Activated CD8-positive, alpha-beta memory T cell treated with anti-CD3 and anti-CD28 coated beads, Interleukin-2, amount 10 ng/mL, durations not matched to agents 7 days and 5 days (primary cell): Measurements from ENCODE around the gene EPS8L3. TPM values are rescaled to one million over a fixed set of nuclear protein-coding genes. Genes with fewer than 3 reads are reported as not detected.

Experiments
- ATAC-seq: fragments of 150-1000 bp; cut with Tn5 transposase; one replicate; pipeline ENCODE4 v1.10.0; 2021; ENCODE audit warnings: moderate library complexity
- CTCF ChIA-PET: fragments of 350-600 bp; sonication (Branson Sonifier 250); formaldehyde crosslinking; loops from one replicate; lab custom pipeline; 2021; ENCODE audit warnings: antibody characterized with exemption; lab: Charles Lee
- DNase-seq: peaks from one replicate; pipeline ENCODE4 v3.0.0-alpha.2; 2020
- H3K27ac Mint-ChIP-seq: one replicate; pipeline ENCODE4 v1.8.0; 2021; ENCODE audit warnings: mild to moderate bottlenecking, mixed read lengths
- H3K27me3 Mint-ChIP-seq: one replicate; pipeline ENCODE4 v1.8.0; 2021; ENCODE audit warnings: mixed read lengths
- H3K36me3 Mint-ChIP-seq: one replicate; pipeline ENCODE4 v1.8.0; 2021; ENCODE audit warnings: mild to moderate bottlenecking, mixed read lengths
- H3K4me1 Mint-ChIP-seq: one replicate; pipeline ENCODE4 v1.8.0; 2021; ENCODE audit warnings: mixed read lengths
- H3K4me3 Mint-ChIP-seq: one replicate; pipeline ENCODE4 v1.8.0; 2021; ENCODE audit warnings: mild to moderate bottlenecking, moderate library complexity, mixed read lengths
- H3K9me3 Mint-ChIP-seq: one replicate; pipeline ENCODE4 v1.8.0; 2022; ENCODE audit warnings: low read depth, mixed read lengths
- total RNA-seq, 2 experiments: library from RNA; stranded (reverse); gene quantifications; one replicate each; pipeline ENCODE4 v1.2.3, GENCODE V29; 2021

Gene EPS8L3
- total RNA-seq, 2 experiments from 2014 or later: not detected

- ATAC-seq (no peak), DNase-seq (no peak)
- CTCF ChIA-PET: no interaction called here
- Mint-ChIP-seq H3K36me3 (no peaks in the 10 kb centered on the region), H3K4me3 (no peak overlapping the region), H3K27me3 (peaks cover 29% of the 10 kb centered on the region), H3K27ac (no peak overlapping the region), H3K4me1 (no peaks in the 10 kb centered on the region), H3K9me3 (no peaks in the 10 kb centered on the region)
Observed at GRCh38 chr1:109726728-109727373, 36.9 kb downstream of the EPS8L3 start.

DNA sequence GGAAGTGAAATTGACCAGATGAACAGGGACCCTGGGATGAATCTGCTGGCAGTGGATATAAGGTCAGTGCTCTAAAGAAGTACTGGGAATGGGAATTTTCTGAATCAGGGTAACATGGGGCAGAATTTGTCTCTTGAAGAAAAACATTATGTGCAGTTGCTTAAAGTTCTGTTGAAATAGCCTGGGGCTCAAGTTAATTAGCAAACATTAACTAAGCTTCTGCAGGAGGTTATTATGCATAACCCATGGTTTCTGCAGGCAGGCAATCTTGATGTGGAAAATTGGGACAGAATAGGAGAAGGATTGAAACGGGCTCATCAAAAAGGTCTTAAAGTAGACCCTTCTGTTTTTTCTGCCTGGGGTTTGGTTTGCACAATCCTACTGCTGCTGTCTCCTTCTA is 37.7 kb downstream of the EPS8L3 start:
- no peaks in the 10 kb centered on the region for H3K9me3 Mint-ChIP-seq
- H3K27me3 Mint-ChIP-seq: peaks cover 30% of the 10 kb centered on the region
- H3K4me3 Mint-ChIP-seq: no peak overlapping the region
- DNase-seq (no peak), ATAC-seq (no peak)
- no peaks in the 10 kb centered on the region for H3K36me3 Mint-ChIP-seq
- no peak overlapping the region for H3K27ac Mint-ChIP-seq
- CTCF ChIA-PET: no interaction called here
- H3K4me1 Mint-ChIP-seq: no peaks in the 10 kb centered on the region

DNA sequence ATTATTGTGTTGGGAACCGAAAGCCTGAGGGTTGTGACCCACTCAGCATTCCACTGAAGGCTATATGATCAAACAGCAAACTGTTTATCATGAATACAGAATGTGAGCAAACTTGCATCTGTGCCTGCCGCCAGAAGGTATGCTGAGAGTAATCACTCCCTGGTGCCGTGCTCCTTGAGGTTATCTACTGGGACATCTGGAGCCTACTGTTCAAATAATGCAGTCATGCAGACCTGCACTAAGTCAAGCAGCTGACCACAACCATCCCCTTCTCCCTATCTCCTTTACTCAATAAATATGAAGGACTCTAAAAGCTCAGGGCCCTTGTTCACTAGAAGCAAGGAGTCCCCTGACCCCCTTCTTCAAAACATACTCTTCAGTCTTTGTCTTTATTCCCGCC is 38.2 kb downstream of the EPS8L3 start:
- CTCF ChIA-PET: no interaction called here
- Mint-ChIP-seq H3K4me1 (no peaks in the 10 kb centered on the region), H3K27me3 (peaks cover 30% of the 10 kb centered on the region), H3K9me3 (no peaks in the 10 kb centered on the region), H3K27ac (no peak overlapping the region), H3K36me3 (no peaks in the 10 kb centered on the region), H3K4me3 (no peak overlapping the region)
- DNase-seq: no peak
- no peak for ATAC-seq

- no peaks in the 10 kb centered on the region for H3K4me1 Mint-ChIP-seq
- H3K4me3 Mint-ChIP-seq: no peak overlapping the region
- H3K27me3 Mint-ChIP-seq: peaks cover 28% of the 10 kb centered on the region
- H3K9me3 Mint-ChIP-seq: no peaks in the 10 kb centered on the region
- no peak overlapping the region for H3K27ac Mint-ChIP-seq
- ATAC-seq (no peak), DNase-seq (no peak)
- CTCF ChIA-PET: no interaction called here
- H3K36me3 Mint-ChIP-seq: no peaks in the 10 kb centered on the region
Observed at GRCh38 chr1:109724933-109725332, 38.8 kb downstream of the EPS8L3 start.

DNA sequence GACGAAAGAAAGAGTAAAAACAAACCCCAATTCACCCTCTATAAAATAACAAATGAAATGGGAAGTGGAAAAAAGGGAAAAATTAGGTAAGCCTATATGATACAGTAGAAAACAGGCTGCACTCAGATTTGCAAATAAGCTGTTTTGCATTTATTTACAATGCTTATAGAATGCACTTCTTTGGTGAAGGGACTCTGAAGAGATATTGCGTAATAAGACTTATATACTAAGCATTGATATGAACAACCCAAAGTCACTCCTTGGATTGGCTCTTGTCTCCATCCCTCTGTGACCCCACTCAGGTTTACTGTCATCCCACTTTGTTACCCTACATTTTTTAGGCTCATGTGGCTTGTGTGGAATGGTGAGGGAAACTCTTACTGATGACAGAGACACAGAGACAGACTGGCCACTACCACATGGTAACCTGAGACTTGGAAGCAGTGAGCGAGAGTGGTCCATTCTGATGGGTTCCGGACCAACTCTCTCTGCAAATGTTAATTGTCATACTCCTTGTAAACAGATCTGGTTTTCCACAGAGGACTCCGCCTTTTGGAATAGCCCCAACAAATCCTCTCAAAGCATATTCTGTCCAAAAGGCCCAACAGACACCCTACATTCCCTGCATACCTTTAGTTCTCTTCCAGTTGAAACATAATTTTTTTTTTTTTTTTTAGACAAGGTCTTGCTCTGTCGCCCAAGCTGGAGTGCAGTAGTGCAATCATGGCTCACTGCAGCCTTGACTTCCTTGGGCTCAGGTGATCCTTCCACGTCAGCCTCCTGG is 40.6 kb downstream of the EPS8L3 start:
- Mint-ChIP-seq H3K27ac (no peak overlapping the region), H3K9me3 (no peaks in the 10 kb centered on the region), H3K4me1 (peaks cover 4% of the 10 kb centered on the region), H3K4me3 (no peak overlapping the region), H3K36me3 (no peaks in the 10 kb centered on the region), H3K27me3 (peaks cover 20% of the 10 kb centered on the region)
- DNase-seq: no peak
- no peak for ATAC-seq
- CTCF ChIA-PET: no interaction called here

DNA sequence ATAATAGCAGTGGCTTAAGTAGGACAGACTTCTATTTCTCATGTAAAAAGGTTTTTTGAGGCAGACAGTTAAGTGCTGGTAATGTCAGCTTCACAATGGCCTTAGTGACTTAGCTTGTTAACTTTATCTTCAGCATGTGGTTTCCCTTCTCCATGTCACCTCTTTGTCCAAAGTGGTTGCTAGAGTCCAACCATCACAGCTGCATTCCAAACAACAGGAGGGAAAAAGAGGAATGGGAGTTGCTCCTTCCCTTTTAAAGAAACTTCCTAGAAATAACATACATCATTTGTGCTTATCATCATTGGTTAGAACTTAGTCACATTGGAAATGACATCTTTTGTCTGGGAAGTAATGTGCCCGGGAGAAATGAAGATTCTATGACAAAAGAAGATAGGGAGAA is 41.8 kb downstream of the EPS8L3 start:
- H3K27ac Mint-ChIP-seq: no peak overlapping the region
- no peak overlapping the region for H3K4me3 Mint-ChIP-seq
- no peaks in the 10 kb centered on the region for H3K36me3 Mint-ChIP-seq
- H3K4me1 Mint-ChIP-seq: peaks cover 4% of the 10 kb centered on the region
- H3K27me3 Mint-ChIP-seq: peaks cover 18% of the 10 kb centered on the region
- ATAC-seq (no peak), DNase-seq (no peak)
- no peaks in the 10 kb centered on the region for H3K9me3 Mint-ChIP-seq
- CTCF ChIA-PET: no interaction called here

DNA sequence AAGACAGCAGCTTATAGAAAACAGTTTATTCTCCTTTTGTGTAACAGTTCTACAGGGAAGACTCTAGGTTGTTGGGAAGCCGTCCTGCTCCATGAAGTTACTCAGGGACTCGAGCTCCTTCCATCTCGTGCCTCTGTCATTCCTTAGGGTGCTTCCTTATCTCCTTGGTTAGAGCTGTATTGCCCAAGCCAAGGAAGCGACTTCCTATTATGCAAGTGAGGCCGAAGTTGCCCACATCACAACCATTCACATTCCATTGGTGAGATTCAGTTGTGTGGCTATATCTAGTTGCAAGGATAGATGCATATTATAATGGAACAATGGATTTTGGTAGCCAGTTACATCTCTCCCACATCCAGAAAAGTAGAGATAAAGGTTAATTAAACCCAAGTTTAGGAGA is 42.7 kb downstream of the EPS8L3 start:
- H3K9me3 Mint-ChIP-seq: no peaks in the 10 kb centered on the region
- no peak overlapping the region for H3K27ac Mint-ChIP-seq
- CTCF ChIA-PET: interaction anchor here (1.3 to 2.1 kb wide), 2 partner anchors 81 to 263 kb away, joined by 3 to 9 read pairs; partner anchors contain the start of gene AHCYL1
- H3K36me3 Mint-ChIP-seq: no peaks in the 10 kb centered on the region
- H3K27me3 Mint-ChIP-seq: peaks cover 14% of the 10 kb centered on the region
- H3K4me3 Mint-ChIP-seq: no peak overlapping the region
- peaks cover 4% of the 10 kb centered on the region for H3K4me1 Mint-ChIP-seq
- ATAC-seq: no peak
- DNase-seq: no peak

DNA sequence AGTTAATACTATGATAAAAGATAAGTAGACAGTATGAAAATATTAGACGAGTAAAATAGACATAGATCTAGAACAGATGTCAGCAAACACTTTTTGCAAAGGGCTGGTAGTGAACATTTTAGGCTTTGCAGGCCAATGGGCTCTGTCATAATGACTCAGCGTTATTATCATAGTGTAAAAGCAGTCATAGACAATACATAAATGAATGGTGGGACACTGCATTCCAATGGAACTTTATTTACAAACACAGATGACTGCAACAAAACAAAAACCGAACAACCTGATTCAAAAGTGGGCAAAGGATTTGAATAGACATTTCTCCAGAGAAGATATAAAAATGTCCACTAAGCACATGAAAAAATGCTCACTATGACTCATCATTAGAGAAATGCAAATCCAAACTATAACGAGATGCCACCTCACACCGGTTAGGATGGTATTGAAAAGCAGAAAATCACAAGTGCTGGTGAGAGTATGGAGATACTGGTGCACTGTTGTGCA is 44.3 kb downstream of the EPS8L3 start:
- H3K4me3 Mint-ChIP-seq: no peak overlapping the region
- H3K36me3 Mint-ChIP-seq: no peaks in the 10 kb centered on the region
- H3K4me1 Mint-ChIP-seq: peaks cover 4% of the 10 kb centered on the region
- no peak for DNase-seq
- ATAC-seq: no peak
- CTCF ChIA-PET: interaction anchor here (1.4 to 2.4 kb wide), 3 partner anchors 58 to 265 kb away, joined by 4 to 9 read pairs (median 9); partner anchors contain the start of gene AHCYL1
- peaks cover 11% of the 10 kb centered on the region for H3K27me3 Mint-ChIP-seq
- no peak overlapping the region for H3K27ac Mint-ChIP-seq
- H3K9me3 Mint-ChIP-seq: no peaks in the 10 kb centered on the region

DNA sequence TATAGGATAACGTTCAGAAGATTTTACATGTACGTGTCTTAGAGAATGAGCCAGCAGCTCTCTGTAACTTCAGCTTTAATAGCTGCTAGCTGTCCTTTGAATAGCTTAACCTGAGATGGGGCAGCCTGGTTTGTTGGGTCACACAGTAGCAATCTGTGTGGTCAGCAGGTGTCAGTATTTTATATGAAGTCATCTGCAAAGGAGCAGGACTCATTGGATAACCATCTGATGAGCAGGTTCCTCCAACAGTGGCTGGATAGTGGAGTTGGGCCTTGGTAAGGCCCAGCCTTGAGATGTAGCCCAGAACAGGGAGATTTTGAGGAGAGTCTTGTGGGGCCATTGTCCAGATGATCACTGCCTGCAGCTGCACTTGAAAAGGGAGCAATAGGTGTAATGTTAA is 45.2 kb downstream of the EPS8L3 start:
- Mint-ChIP-seq H3K36me3 (no peaks in the 10 kb centered on the region), H3K4me3 (no peak overlapping the region), H3K9me3 (no peaks in the 10 kb centered on the region), H3K27ac (no peak overlapping the region), H3K27me3 (peaks cover 17% of the 10 kb centered on the region), H3K4me1 (peaks cover 4% of the 10 kb centered on the region)
- ATAC-seq: no peak
- CTCF ChIA-PET: interaction anchor here (1.4 to 2.4 kb wide), 2 partner anchors 51 to 266 kb away, joined by 3 to 9 read pairs; partner anchors contain the start of gene AHCYL1
- no peak for DNase-seq

GRCh38 chr1:109717729-109718128 is 46.0 kb downstream of the EPS8L3 start:
- CTCF ChIA-PET: interaction anchor here (1.4 to 2.4 kb wide), 2 partner anchors 52 to 267 kb away, joined by 3 to 9 read pairs; partner anchors contain the start of gene AHCYL1
- peaks cover 4% of the 10 kb centered on the region for H3K4me1 Mint-ChIP-seq
- ATAC-seq: no peak
- DNase-seq: no peak
- H3K9me3 Mint-ChIP-seq: no peaks in the 10 kb centered on the region
- no peak overlapping the region for H3K4me3 Mint-ChIP-seq
- peaks cover 17% of the 10 kb centered on the region for H3K27me3 Mint-ChIP-seq
- no peak overlapping the region for H3K27ac Mint-ChIP-seq
- no peaks in the 10 kb centered on the region for H3K36me3 Mint-ChIP-seq

GRCh38 chr1:109716570-109717090 is 47.1 kb downstream of the EPS8L3 start:
- ATAC-seq (no peak), DNase-seq (no peak)
- Mint-ChIP-seq H3K36me3 (no peaks in the 10 kb centered on the region), H3K27me3 (peaks cover 12% of the 10 kb centered on the region), H3K4me3 (no peak overlapping the region), H3K27ac (no peak overlapping the region), H3K4me1 (peaks cover 4% of the 10 kb centered on the region), H3K9me3 (no peaks in the 10 kb centered on the region)
- CTCF ChIA-PET: interaction anchor here (0.6 to 2.4 kb wide), 3 partner anchors 33 to 268 kb away, joined by 3 to 9 read pairs (median 3); partner anchors contain the start of gene AHCYL1

DNA sequence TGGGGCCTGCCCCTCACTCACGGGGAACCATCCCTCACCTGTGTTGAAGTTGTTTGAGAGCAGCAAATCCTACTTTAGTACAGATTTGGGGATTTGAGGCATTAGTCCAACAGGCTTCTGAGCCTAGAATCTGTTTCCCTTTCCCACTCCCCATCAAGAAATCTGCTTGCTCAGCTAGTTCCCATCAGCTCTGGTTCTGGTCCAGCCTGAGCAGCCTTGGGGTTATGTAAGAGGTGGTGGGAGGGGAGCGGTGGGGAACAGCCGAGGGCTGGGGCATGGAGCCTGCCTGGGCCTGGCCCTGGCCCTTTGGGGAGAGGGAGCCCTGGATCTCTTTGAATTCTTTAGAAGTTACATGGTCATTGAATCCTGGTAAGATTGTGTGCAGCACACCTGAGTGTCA is 47.6 kb downstream of the EPS8L3 start:
- Mint-ChIP-seq H3K9me3 (no peaks in the 10 kb centered on the region), H3K27ac (no peak overlapping the region), H3K4me3 (no peak overlapping the region), H3K27me3 (peaks cover 12% of the 10 kb centered on the region), H3K36me3 (no peaks in the 10 kb centered on the region), H3K4me1 (peaks cover 4% of the 10 kb centered on the region)
- CTCF ChIA-PET: interaction anchor here (1.6 kb wide), 1 partner anchor 34 kb away, joined by 3 read pairs; no protein-coding TSS in a partner anchor
- ATAC-seq: no peak
- no peak for DNase-seq

DNA sequence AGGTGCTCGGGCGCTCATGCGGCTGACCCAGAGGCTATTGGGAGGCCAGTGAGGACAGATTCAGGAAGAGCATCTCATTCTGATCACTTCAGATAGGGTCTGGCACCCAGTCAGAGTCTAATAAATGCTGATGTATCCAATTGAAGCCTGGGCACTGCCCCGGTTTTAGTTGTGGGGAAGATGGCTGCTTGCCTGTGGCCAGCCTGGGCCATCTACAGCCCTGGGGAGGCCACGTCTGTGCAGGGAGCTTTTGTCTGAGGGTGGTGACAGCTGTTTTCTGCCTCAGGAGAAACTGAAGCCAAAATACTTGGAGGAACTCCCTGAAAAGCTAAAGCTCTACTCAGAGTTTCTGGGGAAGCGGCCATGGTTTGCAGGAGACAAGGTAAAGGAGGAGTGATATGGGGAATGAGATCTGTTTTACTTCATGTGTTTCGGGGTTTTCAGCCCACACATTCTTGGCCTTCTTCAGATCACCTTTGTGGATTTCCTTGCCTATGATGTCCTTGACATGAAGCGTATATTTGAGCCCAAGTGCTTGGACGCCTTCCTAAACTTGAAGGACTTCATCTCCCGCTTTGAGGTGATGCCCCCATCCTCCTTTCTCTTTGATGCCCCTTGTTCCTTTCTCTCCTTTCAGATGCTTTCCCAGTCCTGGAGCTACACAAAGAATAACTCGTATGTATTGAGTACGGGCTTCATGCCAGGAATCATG is 48.9 kb downstream of the EPS8L3 start:
- CTCF ChIA-PET: interaction anchor here (1.7 kb wide), 1 partner anchor 75 kb away, joined by 3 read pairs; no protein-coding TSS in a partner anchor
- ATAC-seq: no peak

More for the DNA sequence above, 48.9 kb downstream of the EPS8L3 start:
- H3K27me3 Mint-ChIP-seq: peaks cover 10% of the 10 kb centered on the region
- no peaks in the 10 kb centered on the region for H3K9me3 Mint-ChIP-seq
- H3K4me3 Mint-ChIP-seq: no peak overlapping the region
- no peak for DNase-seq
- peaks cover 4% of the 10 kb centered on the region for H3K4me1 Mint-ChIP-seq
- no peak overlapping the region for H3K27ac Mint-ChIP-seq
- H3K36me3 Mint-ChIP-seq: no peaks in the 10 kb centered on the region
